ENCODE measurements around the gene DNM3.

Gene DNM3

DNA sequence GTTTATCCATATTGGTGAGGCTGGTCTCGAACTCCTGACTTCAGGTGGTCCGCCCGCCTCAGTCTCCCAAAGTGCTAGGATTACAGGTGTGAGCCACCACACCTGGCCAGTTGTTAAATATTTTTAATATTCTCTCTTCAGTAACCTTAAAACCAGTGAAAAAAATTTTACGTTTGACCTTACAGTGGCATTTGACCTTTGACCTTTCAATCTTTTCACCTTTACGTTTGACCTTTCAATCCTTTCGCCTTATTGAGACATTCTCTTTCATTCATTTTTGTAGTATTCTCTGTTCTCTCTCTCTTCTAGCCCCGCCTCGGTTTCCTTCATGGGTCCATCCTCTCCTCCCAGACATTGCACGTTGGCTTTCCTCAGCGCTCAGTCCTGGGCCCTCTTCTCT lies 277.9 kb downstream of the DNM3 start:
- DNase-seq, result no peak

DNA sequence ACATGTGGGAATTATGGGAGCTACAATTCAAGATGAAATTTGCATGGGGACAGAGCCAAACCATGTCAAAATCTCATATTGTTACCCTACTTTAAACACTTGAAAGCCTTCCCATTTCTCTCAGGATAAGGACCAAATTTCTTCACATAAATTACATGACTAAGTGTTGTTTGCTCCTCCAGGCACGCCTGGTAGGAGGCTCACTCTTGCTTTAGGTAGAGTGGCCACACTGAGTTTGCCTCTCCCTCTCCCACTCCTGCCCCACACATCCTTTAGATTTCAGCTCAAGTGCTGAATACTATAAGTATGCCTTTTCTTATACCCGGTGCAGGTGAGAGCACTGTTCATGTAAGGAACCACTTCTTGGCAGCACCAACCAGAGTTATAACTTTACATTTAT lies 279.1 kb downstream of the DNM3 start:
- no peak for DNase-seq

DNA sequence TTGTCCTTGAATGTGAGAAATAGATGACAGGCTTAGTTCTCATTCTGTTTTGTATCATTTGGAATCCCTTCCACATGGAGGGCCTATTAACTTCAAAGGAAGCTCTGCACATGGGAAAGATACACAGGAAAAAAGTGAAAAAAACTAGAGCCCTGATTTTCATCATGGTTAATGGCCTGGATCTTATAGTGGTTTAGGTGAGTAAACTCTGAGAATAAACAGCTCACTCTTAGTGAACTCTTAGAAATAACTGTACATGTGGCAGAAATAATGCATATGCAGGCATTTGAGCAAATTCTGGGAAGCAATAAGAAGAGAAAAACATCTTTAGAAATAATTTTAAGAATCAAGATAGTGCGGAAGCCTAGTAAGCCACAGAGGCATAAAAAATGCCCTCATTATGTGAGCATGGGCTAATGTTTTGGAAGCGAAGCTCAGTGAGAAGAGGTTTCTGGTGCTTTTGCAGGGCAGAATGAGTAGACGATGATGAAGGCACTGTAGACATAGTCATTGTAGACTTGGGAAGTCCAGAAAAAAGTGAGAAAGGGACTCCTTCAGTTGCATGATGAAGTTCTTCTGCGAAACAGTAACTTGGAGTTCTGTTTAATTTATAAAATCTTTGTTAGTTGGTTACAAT lies 279.9 kb downstream of the DNM3 start:
- DNase-seq, result no peak

DNA sequence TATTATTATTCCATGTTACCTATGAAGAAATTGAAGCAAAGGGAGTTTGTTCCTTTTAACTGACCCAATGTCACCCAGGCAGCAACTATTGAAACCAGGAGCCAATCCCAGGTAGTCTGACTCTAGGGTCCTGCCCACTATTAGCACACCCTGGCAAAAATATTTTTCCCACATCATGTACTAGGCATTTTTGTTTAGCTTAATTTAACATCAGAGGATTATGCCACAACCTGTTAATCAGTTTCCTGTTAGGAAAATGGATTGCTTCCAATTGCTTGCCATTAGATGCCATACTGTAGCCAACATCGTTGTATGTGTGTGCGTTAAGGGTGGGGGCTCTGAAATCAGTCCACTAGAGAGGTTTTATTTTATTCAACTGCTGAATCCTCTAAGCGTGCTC lies 281.1 kb downstream of the DNM3 start:
- no peak for DNase-seq

DNA sequence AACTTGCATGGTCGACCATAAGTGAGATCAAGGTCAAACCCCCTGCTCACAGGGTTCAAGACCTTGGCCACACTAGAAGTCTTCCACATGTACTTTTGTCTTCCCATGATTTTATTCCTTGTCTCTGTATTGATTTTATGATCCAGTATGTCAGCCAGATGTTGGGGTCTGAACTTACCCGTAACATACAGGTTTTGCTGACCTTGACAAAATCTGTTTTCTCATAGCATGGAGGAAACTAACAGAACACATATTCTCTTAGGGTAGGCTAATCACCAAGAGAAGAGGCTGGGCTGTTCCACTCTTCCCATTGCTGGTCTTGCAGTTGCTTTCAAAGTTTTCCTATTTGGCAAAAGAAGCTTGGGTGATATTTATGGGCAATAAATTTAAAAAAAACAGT lies 284.0 kb downstream of the DNM3 start:
- DNase-seq, result no peak

DNA sequence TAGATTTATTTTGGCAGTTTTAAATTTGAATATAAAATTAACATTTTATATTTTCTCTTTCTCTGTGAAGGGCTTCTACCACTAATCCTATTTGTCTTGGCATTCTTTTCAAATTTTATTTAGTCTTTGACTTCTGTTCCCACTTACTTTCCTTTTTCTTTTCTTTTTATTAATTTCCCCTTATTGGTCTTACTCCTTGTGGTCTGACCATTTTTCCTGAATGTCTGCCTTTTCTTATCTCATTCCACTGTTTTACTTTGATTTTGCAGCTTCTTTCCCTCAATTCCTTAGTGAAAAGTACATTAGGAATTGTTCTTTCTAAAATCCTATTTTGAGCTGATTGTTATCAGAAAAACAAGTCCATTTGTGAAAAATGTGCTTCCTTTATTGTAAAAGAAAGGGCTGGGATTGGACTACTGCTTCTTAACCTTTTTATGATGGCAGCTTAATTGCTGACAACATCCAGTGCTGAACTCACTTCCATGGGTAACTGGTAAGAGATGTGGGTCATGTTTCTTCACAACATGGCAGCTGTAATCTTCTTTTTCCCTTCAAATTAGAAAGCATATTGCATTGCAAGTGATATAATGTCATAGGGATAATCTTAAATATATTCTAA lies 284.6 kb downstream of the DNM3 start:
- no peak for DNase-seq

DNA sequence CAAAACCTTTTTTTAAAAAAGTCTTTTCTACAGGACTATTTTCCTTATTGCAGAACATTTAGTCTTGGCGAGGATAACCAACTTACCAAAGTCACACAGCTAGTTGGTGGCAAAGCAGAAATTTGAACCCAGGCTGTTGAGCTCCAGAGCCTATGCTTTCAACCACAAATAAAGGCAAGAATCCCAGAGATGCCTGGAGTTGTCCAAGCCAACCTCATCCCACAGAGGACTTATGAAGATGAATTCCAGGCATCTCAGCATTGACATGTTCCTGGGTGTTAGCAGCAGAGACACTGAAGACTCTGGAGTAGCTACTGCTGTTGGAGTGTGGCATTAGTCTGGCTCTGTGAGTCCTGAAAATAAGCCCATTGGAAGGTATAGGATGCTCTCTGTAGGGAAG lies 291.5 kb downstream of the DNM3 start:
- DNase-seq, result no peak

DNA sequence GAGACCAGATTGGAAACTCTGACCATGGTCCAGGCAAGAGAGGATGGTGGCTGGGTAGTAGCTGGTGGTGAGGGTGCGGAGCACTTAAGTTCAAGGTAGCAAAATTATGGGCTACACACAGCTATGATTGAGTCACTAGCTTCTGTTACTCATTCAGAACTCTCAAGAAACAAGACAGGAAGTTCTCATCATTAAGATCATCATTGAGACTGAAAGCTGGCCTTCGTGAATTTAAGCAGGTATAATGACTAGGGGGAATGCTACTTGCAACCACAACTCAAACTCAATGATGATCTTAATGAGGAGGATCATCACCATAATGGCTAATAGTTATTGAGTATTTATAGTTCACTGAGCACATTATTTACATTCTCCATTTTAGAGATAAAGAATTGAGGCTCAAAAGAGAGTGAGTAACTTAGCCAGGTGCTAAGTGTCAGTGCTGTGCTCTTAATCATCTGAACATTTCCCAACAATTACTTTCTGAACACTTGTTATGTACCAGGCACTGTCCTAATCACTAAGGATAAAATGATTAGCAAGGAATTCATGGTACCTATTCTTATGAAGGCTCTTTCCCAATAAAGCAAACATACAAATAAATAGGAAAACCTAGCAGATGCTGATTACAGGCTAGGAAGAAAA lies 292.9 kb downstream of the DNM3 start:
- no peak for DNase-seq

DNA sequence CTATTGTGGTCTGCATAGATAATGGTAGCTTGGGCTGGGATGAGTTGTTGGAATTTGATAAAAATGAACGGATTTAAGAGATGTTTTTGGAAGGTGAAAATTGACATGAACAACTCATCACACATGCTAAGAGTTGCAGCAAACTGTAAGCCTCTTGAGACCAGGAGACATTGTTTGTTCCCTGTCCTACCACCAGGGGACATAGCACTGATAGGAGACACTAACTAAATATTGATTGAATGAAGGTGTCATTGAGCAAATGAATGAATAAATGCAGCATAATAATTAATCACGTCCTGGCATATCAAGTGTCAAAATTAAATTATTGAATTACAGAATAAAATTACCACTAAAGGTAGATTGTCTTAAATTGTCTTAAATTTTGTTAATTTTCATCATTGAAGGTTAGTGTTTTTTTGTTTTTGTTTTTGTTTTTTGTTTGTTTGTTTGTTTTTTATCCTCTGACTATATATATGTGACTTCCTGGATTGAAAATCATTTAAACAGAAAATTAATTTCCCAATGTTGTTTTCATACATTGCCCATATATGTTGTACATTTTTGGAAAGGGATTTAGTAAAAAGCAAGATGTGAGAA lies 293.9 kb downstream of the DNM3 start:
- DNase-seq, result no peak

DNA sequence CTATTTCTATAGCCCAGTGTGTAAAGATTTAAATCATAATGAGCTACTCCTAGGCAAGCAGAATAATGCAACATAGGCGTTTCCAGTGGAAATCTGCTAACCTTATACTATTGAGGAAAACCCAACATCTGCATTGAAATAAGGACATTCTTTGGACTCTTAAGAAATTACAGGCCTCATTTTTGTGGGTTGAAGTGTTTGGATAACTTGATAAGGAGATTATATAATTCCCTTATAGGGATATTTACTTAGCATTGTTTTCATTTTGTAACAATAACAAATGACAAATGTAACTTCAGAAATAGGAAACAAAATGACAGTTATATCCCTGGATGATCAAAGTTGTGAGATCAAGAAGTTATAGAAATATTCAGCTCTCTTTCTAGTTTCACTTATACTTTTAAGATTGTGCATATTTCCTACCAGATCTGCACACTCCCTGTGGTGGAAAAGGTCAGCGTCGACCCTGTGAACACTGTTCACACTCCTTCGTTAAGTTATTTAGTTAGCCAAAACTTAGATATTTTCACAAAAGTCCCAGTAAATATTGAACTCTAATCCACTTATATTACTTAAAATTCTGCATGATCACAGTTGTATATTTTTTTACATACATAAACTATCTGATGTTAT lies 294.8 kb downstream of the DNM3 start:
- DNase-seq, result no peak

DNA sequence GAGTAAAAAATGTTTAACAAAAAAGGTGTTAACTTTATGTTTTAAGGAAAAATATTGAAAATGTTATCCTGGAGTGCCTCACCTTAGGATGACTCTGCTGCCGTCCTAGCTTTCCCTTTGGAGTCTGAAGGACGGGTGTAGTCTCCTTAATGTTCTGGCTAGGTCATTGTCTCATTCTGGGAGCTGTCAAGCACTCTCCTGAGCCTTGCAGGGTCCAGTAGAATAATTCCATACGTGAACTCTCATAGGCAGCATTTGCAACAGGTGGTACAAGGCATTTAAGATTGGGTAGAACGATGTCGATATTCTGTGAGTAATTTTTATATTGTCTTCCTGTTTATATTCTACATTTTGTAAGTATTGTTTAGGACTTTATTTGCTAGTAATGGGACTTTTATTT lies 295.6 kb downstream of the DNM3 start:
- DNase-seq, result no peak

DNA sequence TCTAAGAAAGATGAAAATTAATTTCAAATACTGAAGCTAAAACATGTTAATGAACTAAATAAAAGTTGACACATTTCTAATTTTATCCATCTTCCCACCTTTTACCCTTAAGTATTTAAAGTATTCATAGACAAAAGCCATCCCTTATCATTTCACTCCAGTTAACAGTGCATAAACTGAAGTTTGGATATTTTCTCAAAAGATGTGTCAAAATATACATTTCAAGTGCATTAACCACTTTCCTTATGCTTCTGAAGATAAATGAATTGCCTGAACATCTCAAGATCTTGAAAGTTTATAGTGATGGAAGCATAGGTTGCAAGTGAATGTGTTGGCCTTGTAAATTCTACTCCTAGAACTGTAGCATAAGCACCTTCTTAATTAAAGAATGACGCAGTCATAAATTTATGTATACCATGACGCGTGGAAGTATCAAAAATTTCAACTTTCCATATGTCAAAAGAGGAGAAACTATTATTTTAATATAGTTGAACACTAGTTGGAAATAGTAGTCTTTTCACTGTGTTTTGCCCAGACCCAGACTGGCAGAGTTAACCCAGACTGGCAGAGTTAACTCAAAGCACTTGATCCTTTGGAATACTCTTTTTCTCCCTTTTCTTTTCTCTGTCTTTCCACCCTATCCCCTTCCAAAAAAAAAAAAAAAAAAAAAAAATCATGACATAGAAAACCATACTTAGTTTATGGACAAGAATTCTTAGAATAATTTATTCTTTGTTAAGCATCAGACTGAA lies 296.6 kb downstream of the DNM3 start:
- DNase-seq, result no peak

DNA sequence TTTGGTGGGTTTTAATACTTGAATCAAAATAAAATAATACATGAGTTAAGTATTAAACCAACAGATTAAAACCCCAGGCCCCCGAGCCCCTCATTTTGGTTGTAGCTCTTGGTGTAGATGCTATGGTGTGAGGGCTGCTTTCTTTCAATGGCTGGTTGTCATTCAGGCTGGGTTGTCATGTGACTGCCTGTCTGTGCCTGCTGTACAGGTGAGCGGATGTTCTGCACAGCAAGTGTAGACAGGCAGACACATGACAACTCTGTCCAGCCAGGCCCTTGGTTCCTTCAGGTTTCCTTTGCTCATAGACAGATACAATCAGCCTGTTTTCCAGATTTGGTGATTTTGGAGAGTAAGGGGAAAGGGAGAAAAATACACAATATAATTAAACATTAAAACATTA lies 297.3 kb downstream of the DNM3 start:
- no peak for DNase-seq

DNA sequence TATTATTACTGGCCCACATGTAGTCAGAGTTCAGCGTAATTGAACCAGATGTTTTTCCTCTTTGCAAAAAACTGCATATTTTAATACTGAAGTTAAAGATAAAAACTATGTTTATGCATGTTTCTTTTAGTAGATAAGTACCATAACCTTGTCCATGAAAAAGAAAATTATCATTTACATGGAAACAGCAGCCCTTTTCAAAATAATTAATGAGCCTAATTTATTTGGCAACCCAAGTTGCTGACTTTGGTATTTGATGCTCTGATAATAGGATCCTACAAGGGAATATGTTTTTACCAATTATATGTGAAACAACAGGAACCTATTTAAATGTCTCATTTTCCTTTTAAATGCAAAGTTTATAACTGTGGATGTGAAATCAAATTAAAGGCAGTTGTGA lies 297.9 kb downstream of the DNM3 start:
- no peak for DNase-seq

DNA sequence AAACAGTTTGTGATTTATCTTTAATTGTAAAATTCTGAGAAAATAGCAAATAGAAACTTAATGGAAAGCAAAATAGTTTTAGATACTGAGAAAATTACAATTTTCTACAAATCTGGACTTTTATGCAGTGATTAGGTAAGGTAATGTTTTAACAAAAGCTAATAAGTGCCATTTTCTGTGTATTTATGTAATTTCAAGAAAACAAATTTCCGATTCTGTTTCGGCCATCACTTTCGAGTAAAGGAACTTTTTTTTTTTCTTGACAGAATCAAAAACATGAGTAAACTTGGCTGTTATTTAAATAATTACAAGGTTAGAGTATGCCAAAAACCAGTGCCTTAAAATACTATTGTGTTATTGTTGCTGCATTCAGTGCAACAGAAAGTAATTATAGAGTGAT lies 298.8 kb downstream of the DNM3 start:
- DNase-seq, result no peak

DNA sequence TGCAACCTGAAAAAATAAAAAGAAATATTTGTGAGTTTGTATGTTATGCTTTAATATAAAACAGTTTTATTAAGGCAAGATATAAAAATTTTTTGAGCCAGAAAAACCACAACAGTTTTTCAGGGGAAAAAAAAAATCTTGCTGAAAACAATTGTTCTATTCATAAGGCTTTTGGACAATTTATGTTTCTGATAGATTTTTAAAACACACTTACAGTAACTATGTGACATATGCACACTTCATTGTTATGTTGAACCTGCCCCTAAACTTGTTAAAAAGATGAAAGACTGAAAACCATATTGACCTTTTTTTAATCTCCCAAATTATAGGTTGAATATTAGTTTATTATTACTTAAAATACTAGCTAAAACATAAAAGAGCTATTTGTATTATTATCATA lies 299.3 kb downstream of the DNM3 start:
- DNase-seq, result no peak

DNA sequence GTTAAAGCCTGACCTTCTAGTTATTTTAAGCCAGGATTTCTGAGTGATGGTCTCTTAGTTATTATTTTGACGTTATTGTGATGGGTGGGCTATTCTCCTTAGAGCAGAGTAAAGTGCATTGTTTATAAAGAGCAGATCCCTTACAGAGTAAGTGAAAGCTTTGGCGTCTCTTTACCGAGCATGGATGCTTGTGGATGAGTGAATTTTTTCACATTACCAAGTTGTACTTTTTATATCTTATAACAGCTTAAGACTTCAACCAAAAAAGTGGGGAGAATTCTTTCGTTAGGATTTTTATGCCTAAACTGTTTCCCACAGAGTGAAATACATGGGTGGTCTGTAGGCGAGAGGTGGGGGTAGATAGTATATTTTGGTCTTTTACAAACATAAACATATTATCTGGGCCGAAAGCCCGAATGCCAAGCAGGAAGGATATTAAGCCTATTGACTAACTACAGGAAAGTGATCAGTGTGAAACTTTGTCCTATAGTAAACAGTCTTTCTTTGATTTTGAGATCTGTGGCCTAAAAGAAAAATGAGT lies 300.1 kb downstream of the DNM3 start:
- no peak for DNase-seq

DNA sequence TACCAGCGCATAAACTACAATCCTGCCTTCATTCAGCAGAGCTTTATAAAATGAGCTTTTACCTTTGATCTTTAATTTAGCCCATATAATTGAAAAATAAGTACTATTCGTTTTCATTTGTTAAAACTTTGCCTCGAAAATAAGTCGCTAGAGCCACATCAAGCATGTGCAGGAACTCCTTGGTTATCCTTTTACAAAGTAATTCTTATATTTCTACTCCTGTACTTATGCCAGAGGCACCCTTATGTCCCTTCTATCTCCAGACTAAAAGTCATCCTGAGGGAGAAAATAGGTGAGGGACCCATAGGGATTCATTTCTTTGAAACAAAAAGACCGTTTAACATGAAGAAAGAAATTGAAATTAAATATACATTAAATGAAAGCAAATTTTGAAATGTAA lies 301.0 kb downstream of the DNM3 start:
- DNase-seq, result no peak

DNA sequence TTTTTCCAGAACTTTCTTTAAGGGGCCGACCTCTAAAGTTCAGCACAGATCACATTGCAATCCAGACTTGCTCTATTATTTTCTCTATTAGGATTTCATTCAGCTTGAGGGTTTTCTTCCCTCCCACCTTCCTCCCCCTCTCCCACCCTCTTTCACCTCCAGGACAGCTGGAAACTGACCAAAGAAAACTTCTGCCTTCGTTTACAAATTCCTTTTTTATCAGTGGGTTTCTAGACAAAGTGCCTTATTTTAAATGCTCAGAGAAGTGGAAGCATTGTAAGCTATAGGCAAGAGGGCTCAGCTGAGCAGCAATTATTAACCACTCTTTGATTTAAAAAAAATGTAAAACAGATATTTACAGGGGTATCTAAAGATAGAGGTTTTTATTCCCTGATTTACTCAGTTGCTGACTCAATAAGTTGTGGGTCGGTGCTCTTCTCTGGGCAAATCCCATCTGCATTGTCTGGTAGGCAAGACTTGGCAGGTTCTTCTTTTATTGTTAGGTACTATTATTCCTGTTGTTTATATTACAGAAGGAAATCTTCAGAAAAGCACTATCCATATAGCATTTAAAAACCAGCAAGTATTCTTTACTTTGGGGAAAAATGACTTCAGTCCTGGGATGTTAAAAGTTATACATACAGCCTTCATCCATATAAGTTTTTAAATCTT lies 302.2 kb downstream of the DNM3 start:
- no peak for DNase-seq

DNA sequence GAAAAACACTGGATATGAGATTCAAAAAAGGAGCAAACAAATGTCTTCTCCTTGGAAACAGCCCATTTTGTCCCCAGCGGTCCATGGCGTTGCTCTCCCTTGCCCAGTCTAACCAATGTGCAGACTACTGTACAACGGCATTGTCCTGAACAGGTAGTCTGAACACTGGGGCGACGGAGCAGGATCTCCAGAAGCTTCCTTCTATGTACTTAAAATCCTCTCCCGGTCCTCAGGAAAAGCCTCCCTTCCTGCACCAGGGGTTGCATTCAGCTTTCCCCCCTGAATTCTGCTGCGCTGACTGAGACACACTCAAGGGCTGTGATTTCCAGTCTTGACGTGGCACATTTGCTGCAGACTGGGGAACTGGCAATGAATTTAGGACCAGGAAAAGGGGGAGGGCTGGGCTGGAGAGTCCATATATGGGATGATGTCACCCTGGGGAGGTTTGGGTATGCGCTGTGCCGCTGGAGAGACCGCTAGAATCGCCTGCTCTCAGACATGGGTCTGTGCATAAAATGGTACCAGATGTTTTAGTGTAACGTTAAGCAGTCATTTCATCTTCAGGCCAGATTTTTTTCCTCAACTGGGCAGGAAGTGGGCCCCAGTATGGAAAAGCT lies 303.3 kb downstream of the DNM3 start:
- DNase-seq, result no peak

DNA sequence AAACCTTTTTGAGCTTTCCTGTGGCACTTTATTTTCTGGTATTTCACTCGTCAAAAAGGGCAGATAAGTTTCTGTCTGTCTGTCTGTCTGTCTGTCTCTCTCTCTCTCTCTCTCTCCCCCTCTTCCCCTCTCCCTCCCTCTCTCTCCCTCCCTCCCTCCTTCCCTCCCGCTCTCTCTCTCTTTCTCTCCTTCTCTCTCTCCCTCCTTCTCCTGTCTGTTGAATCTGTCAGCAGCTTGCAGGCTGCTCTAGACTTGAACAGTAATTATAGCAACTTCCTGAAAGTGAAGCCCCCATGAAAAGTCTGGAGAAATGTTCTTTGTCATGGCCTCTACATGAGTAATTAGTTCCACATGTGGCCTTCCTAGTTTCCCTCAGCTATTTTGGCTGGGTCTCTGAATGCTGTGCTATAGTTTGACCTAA lies 303.9 kb downstream of the DNM3 start:
- DNase-seq, result no peak

DNA sequence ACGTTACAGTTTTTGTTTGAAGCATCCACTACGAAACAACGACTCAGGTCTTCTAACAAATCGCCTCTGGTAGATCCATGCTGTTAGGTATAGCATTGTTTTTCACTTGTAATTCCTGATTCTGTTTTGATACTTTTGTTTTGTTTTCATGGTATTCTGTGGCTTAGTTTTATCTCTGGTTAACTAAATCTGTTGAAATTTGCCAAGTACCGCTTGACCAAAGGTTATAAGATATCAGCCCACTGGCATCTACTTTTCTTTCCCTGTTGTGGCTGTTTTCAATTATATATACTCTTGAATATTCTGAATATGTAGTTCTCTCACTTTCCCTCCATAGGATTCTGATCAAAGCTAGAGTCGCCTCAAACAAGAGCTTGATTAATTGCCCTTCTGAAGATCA lies 304.4 kb downstream of the DNM3 start:
- DNase-seq, result no peak
